ENCODE results near the gene LHX1.

DNA sequence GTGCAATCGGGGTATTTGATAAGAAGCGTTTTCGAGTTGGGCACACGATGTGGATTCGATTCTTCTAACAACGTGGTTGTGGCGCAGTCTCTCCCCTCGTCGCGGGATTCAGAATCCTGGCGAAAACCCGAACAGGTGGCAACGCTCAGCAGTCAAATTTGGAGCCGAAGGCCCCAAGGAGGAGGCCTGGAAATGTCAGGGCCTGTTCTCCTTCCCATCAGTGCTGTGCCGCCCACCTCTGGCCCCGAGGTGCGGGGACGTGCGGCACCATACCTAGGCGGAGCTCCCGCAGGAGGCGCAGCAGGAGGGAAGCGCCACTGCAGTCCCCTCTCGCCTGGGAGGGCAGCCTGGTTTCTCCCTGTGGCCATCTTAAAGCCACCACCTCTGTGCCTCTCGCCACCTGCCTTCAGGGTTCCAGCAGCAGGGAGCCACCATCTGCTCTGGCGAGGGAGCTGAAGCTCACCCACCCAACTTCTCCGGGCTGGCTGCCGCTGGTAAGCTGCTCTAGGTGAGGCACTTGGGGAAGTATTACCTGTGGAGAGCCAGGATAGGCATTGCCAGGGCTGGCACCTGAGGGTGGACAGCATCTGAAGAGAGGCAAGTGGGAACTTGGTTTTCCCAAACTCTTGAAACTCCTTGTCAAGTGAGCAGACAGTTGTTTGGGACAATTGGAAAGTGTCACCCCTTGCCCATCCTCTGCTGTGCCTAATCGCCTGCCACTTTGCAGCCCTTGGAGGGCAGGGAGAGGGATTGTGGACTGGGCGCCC, 8.9 kb downstream of the LHX1 start:
- TF ChIP-seq, protein P1, sequence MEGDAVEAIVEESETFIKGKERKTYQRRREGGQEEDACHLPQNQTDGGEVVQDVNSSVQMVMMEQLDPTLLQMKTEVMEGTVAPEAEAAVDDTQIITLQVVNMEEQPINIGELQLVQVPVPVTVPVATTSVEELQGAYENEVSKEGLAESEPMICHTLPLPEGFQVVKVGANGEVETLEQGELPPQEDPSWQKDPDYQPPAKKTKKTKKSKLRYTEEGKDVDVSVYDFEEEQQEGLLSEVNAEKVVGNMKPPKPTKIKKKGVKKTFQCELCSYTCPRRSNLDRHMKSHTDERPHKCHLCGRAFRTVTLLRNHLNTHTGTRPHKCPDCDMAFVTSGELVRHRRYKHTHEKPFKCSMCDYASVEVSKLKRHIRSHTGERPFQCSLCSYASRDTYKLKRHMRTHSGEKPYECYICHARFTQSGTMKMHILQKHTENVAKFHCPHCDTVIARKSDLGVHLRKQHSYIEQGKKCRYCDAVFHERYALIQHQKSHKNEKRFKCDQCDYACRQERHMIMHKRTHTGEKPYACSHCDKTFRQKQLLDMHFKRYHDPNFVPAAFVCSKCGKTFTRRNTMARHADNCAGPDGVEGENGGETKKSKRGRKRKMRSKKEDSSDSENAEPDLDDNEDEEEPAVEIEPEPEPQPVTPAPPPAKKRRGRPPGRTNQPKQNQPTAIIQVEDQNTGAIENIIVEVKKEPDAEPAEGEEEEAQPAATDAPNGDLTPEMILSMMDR (IDR thresholded peaks at IDR 0.05; ENCODE audit: low read depth, low read length, poor library complexity, severe bottlenecking), result no peak
- TF ChIP-seq EZH2phosphoT487 (IDR thresholded peaks at IDR 0.05; ENCODE audit: borderline replicate concordance, low read length), result no peak
